ENCODE results near the gene ACBD6.

Gene ACBD6

DNA sequence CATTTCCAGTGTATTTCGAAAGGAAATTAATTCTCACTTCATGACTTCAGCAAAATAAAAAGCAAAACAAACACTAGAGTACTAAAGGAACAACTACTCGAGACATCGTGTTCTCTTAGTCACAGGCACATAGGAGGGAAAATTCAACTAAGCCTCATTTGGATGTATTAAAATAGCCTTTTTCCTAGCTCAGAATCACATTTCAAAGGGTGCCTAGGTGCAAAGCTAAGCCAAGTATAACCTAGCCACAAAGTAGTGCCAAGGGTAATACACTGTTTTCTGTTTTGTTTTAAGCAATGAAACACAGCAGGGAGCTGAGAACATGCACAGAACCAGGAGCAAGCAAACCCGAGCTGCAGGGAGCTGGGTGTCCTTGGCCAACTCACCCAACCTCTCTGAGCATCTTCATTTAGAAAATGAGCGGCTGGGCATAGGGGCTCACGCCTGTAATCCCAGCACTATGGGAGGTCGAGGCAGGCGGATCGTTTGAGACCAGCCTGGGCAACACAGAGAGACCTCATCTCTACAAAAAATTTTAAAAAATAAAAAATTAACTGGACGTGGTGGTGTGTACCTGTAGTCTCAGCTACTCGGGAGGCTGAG, 26.6 kb upstream of the ACBD6 start:
- TF ChIP-seq EZH2phosphoT487 (IDR thresholded peaks at IDR 0.05; ENCODE audit: borderline replicate concordance, low read length) = no peak
- TF ChIP-seq, protein P1, sequence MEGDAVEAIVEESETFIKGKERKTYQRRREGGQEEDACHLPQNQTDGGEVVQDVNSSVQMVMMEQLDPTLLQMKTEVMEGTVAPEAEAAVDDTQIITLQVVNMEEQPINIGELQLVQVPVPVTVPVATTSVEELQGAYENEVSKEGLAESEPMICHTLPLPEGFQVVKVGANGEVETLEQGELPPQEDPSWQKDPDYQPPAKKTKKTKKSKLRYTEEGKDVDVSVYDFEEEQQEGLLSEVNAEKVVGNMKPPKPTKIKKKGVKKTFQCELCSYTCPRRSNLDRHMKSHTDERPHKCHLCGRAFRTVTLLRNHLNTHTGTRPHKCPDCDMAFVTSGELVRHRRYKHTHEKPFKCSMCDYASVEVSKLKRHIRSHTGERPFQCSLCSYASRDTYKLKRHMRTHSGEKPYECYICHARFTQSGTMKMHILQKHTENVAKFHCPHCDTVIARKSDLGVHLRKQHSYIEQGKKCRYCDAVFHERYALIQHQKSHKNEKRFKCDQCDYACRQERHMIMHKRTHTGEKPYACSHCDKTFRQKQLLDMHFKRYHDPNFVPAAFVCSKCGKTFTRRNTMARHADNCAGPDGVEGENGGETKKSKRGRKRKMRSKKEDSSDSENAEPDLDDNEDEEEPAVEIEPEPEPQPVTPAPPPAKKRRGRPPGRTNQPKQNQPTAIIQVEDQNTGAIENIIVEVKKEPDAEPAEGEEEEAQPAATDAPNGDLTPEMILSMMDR (IDR thresholded peaks at IDR 0.05; ENCODE audit: low read depth, low read length, poor library complexity, severe bottlenecking) = no peak
- Histone ChIP-seq H3F3A (ENCODE audit: control insufficient read depth, insufficient read depth) (no peaks in the 10 kb centered on the region), H3K4me2 (ENCODE audit: low read length) (no peak overlapping the region), H3K27ac (ENCODE audit: low read depth, low read length) (no peak overlapping the region), H3K4me1 (ENCODE audit: control insufficient read depth, low read length) (peaks cover 8% of the 10 kb centered on the region; the same call in 1 of the 2 replicates), H3K4me3 (ENCODE audit: low read length) (no peak overlapping the region), H3K9me3 (ENCODE audit: control insufficient read depth, insufficient read depth, low read length) (no peaks in the 10 kb centered on the region), H4K20me1 (ENCODE audit: control insufficient read depth, insufficient read depth, low read depth, low read length) (no peaks in the 10 kb centered on the region), H3K27me3 (ENCODE audit: control insufficient read depth, low read length) (peaks cover 6% of the 10 kb centered on the region; the same call in 1 of the 2 replicates), H3K79me2 (ENCODE audit: control insufficient read depth, low read length) (no peaks in the 10 kb centered on the region), H3K36me3 (ENCODE audit: control insufficient read depth, low read length) (no peaks in the 10 kb centered on the region), H3K9me2 (replicated peaks; ENCODE audit: control insufficient read depth, low read length) (no peaks in the 10 kb centered on the region)

GRCh38 chr1:180527101-180527669, 24.8 kb upstream of the ACBD6 start:
- Histone ChIP-seq H3K9me2 (replicated peaks; ENCODE audit: control insufficient read depth, low read length) (no peaks in the 10 kb centered on the region), H3K4me2 (ENCODE audit: low read length) (no peak overlapping the region), H3K4me1 (ENCODE audit: control insufficient read depth, low read length) (peaks cover 4% of the 10 kb centered on the region; the same call in 1 of the 2 replicates), H3K79me2 (ENCODE audit: control insufficient read depth, low read length) (no peaks in the 10 kb centered on the region), H3K9me3 (ENCODE audit: control insufficient read depth, insufficient read depth, low read length) (no peaks in the 10 kb centered on the region), H3K36me3 (ENCODE audit: control insufficient read depth, low read length) (no peaks in the 10 kb centered on the region), H3K27me3 (ENCODE audit: control insufficient read depth, low read length) (0 out of 2 replicates have a peak, but pooled peaks cover 3% of the 10 kb centered on the region), H3K4me3 (ENCODE audit: low read length) (no peak overlapping the region), H3F3A (ENCODE audit: control insufficient read depth, insufficient read depth) (no peaks in the 10 kb centered on the region), H3K27ac (ENCODE audit: low read depth, low read length) (no peak overlapping the region), H4K20me1 (ENCODE audit: control insufficient read depth, insufficient read depth, low read depth, low read length) (no peaks in the 10 kb centered on the region)
- no peak for TF ChIP-seq EZH2phosphoT487 (IDR thresholded peaks at IDR 0.05; ENCODE audit: borderline replicate concordance, low read length)
- TF ChIP-seq, protein P1 (IDR thresholded peaks at IDR 0.05; ENCODE audit: low read depth, low read length, poor library complexity, severe bottlenecking) = no peak

DNA sequence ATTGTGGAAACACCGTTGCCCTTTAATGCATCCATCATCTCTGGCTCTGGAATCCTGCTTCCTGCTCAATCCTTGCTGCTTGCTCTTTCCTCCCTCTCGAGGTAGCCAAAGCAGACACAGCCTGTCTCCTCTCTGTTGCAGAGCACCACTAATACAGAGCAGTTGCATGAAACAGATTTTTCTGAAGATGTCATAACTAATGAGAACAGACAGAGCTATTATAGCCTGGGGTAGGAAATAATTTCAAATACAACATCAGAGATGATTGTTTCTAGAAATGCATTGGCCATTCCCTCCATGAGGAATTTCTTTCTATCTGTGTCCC, 23.3 kb upstream of the ACBD6 start:
- H3K27ac ChIP-seq (ENCODE audit: low read depth, low read length) = no peak overlapping the region
- H3K27me3 ChIP-seq (ENCODE audit: control insufficient read depth, low read length) = 0 out of 2 replicates have a peak, but pooled peaks cover 3% of the 10 kb centered on the region
- no peak overlapping the region for H3K4me3 ChIP-seq (ENCODE audit: low read length)
- no peaks in the 10 kb centered on the region for H4K20me1 ChIP-seq (ENCODE audit: control insufficient read depth, insufficient read depth, low read depth, low read length)
- no peaks in the 10 kb centered on the region for H3K9me2 ChIP-seq (replicated peaks; ENCODE audit: control insufficient read depth, low read length)
- H3K79me2 ChIP-seq (ENCODE audit: control insufficient read depth, low read length) = no peaks in the 10 kb centered on the region
- H3K36me3 ChIP-seq (ENCODE audit: control insufficient read depth, low read length) = no peaks in the 10 kb centered on the region
- H3K4me1 ChIP-seq (ENCODE audit: control insufficient read depth, low read length) = peaks cover 4% of the 10 kb centered on the region; the same call in 1 of the 2 replicates
- no peaks in the 10 kb centered on the region for H3K9me3 ChIP-seq (ENCODE audit: control insufficient read depth, insufficient read depth, low read length)
- no peaks in the 10 kb centered on the region for H3F3A ChIP-seq (ENCODE audit: control insufficient read depth, insufficient read depth)
- TF ChIP-seq, protein P1 (IDR thresholded peaks at IDR 0.05; ENCODE audit: low read depth, low read length, poor library complexity, severe bottlenecking) = no peak
- TF ChIP-seq EZH2phosphoT487 (IDR thresholded peaks at IDR 0.05; ENCODE audit: borderline replicate concordance, low read length) = no peak
- peak overlapping the region; percentile 33; the same call in 1 of the 2 replicates for H3K4me2 ChIP-seq (ENCODE audit: low read length)

Data from DOHH2 (cell line).